K562 (cell line): ENCODE results near the gene SLPI. TPM values are rescaled to one million over a fixed set of nuclear protein-coding genes. Genes with fewer than 3 reads are reported as not detected.

Source experiments
- CBX8 ChIP-seq: fragments of 200-600 bp; sonication (generic); IDR thresholded peaks from 2 replicates; pipeline ENCODE4 v1.6.1; 2012; ENCODE audit warnings: borderline replicate concordance, mixed run types, low read depth, mild to moderate bottlenecking, moderate library complexity, mixed read lengths, low read length, control low read depth, inconsistent platforms; ENCODE audit not compliant: poor library complexity, severe bottlenecking; ENCODE audit errors: extremely low read depth
- EGR1 ChIP-seq: fragments of 450-650 bp; conservative IDR thresholded peaks from 2 replicates; pipeline ENCODE4 v1.6.1; 2017; ENCODE audit warnings: mild to moderate bottlenecking
- NCOR1 ChIP-seq: fragments of 450-650 bp; IDR thresholded peaks from 2 replicates; pipeline ENCODE4 v1.6.1; 2016; ENCODE audit warnings: mild to moderate bottlenecking, moderate library complexity
- RBM17 ChIP-seq: fragments of 200-400 bp; formaldehyde crosslinking; IDR thresholded peaks from 2 replicates; pipeline ENCODE4 v1.6.1; 2017; ENCODE audit warnings: low read depth, mild to moderate bottlenecking, low read length, borderline replicate concordance
- RBM25 ChIP-seq: fragments of 200-400 bp; formaldehyde crosslinking; IDR thresholded peaks from 2 replicates; pipeline ENCODE4 v1.6.1; 2018; ENCODE audit warnings: low read length, low read depth, moderate library complexity; ENCODE audit not compliant: severe bottlenecking
- TEAD2 ChIP-seq: fragments of 450-650 bp; IDR thresholded peaks from 2 replicates; pipeline ENCODE4 v1.6.1; 2016; ENCODE audit warnings: missing genetic modification characterization, control low read depth, missing compliant biosample characterization
- XRCC5 ChIP-seq: fragments of 200-400 bp; formaldehyde crosslinking; IDR thresholded peaks from 2 replicates; pipeline ENCODE4 v1.6.1; 2017; ENCODE audit warnings: low read depth, mild to moderate bottlenecking, low read length
- ZNF431 ChIP-seq: sonication (generic); formaldehyde crosslinking; IDR thresholded peaks from 2 replicates; pipeline ENCODE4 v1.8.0; 2022; ENCODE audit warnings: mild to moderate bottlenecking, missing genetic modification reagents
- ZNF551 ChIP-seq: fragments of 250-450 bp; sonication (Bioruptor Pico); IDR thresholded peaks from 2 replicates; pipeline ENCODE4 v1.5.0; 2021; ENCODE audit warnings: mild to moderate bottlenecking, moderate library complexity
- polyA plus RNA-seq, 8 experiments: library from polyadenylated mRNA; depleted of rRNA in 4 of 8; stranded (reverse) in 5 of 8; unstranded in 3 of 8; fragments of >200 nt; fragmentation: Nextera tagmentation in 2 of 8; fragmentation: Illumina TruSeq in 1 of 8; extraction: Ambion mirVana in 2 of 8; extraction: Trizol in 1 of 8; gene quantifications; 2 replicates each; pipeline versions ENCODE4 v1.2.1 to v1.2.3, GENCODE V29; 2011 to 2014; ENCODE audit warnings: inconsistent platforms in 1 of 8, missing spikeins in 1 of 8
- total RNA-seq, 7 experiments: library from RNA; depleted of rRNA in 6 of 7; stranded (reverse); fragments of >200 nt in 6 of 7; fragmentation: Illumina TruSeq in 2 of 7; extraction: Trizol in 2 of 7; gene quantifications; 2 replicates each; pipeline versions ENCODE4 v1.2.1 to v1.2.3, GENCODE V29; 2011 to 2021; ENCODE audit warnings: low replicate concordance in 1 of 7
- TF ChIP-seq, protein P1 (sequence below), 3 experiments: fragments of 200-800 bp in 1 of 3; fragments of 250-450 bp in 1 of 3; fragments of 450-650 bp in 1 of 3; sonication (Bioruptor Pico) in 1 of 3; sonication (Bioruptor generic) in 1 of 3; formaldehyde crosslinking in 1 of 3; IDR thresholded peaks; 2 replicates each; pipeline versions ENCODE4 v1.6.1 to v1.8.0; 2016 to 2022; ENCODE audit warnings: mild to moderate bottlenecking in 2 of 3, missing genetic modification characterization in 2 of 3, missing compliant biosample characterization in 1 of 3, moderate library complexity in 1 of 3
- TF ChIP-seq, protein P2 (sequence below): fragments of 450-650 bp; conservative IDR thresholded peaks from 2 replicates; pipeline ENCODE4 v1.6.1; 2016; ENCODE audit warnings: missing genetic modification characterization, low read depth, mild to moderate bottlenecking, missing compliant biosample characterization, moderate library complexity
- TF ChIP-seq, protein P3 (sequence below), 2 experiments: fragments of 450-650 bp in 1 of 2; sonication (generic) in 1 of 2; formaldehyde crosslinking in 1 of 2; IDR thresholded peaks; 2 replicates each; pipeline versions ENCODE4 v1.7.1 to v1.9.0; 2016 to 2022; ENCODE audit warnings: inconsistent platforms in 1 of 2, mild to moderate bottlenecking in 1 of 2, missing genetic modification reagents in 1 of 2

SLPI gene
- total and polyA plus RNA-seq, 9 of the 15 experiments (the other 6 are each of a cell fraction or from before 2014, with no cell fraction given) = 0.78 TPM; not detected in 8

DNA sequence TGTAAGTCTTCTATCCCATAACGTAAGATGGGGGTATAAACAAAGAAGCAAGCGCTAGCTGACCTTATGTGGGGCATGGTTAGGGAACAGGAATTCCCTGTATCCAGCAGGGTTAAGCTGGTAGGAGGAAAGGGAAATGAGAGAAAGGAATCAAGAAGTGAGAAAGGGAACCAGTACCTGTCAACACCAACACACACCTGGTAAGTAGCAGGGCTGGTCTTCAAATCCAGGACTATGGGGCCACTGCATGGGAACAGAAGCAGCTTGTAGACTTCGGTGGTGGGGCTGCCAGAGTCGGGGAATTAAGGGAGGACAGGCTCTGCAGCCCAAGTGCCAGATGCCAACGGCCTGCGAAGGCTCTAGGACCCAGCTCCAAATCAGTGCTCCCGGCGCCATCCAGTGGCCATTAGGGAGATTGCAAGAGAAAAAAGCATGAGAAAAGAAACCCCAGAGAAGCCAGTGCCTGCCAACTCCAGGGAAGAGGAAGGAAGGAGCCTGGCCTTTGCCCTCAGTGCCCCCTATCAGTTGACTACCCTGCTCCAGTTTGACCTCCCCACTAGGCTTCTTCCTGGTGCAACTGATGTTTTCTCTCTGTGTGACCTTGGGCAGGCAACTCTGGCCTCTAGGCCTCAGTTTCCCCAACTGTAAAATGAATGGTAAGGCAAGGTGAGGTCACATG lies 36.5 kb upstream of the SLPI start (continued):
- TF ChIP-seq, protein P1, sequence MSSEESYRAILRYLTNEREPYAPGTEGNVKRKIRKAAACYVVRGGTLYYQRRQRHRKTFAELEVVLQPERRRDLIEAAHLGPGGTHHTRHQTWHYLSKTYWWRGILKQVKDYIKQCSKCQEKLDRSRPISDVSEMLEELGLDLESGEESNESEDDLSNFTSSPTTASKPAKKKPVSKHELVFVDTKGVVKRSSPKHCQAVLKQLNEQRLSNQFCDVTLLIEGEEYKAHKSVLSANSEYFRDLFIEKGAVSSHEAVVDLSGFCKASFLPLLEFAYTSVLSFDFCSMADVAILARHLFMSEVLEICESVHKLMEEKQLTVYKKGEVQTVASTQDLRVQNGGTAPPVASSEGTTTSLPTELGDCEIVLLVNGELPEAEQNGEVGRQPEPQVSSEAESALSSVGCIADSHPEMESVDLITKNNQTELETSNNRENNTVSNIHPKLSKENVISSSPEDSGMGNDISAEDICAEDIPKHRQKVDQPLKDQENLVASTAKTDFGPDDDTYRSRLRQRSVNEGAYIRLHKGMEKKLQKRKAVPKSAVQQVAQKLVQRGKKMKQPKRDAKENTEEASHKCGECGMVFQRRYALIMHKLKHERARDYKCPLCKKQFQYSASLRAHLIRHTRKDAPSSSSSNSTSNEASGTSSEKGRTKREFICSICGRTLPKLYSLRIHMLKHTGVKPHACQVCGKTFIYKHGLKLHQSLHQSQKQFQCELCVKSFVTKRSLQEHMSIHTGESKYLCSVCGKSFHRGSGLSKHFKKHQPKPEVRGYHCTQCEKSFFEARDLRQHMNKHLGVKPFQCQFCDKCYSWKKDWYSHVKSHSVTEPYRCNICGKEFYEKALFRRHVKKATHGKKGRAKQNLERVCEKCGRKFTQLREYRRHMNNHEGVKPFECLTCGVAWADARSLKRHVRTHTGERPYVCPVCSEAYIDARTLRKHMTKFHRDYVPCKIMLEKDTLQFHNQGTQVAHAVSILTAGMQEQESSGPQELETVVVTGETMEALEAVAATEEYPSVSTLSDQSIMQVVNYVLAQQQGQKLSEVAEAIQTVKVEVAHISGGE (CRISPR knock-in tag; IDR thresholded peaks at IDR 0.05) = no peak
- TF ChIP-seq RBM25 (no peak), NCOR1 (no peak), CBX8 (no peak), RBM17 (no peak), ZNF431 (CRISPR knock-in tag) (no peak), ZNF551 (CRISPR knock-in tag) (no peak), XRCC5 (peak; percentile 53; the same call in 1 of the 2 replicates), TEAD2 (tag) (no peak), EGR1 (no peak)
- TF ChIP-seq, protein P2, sequence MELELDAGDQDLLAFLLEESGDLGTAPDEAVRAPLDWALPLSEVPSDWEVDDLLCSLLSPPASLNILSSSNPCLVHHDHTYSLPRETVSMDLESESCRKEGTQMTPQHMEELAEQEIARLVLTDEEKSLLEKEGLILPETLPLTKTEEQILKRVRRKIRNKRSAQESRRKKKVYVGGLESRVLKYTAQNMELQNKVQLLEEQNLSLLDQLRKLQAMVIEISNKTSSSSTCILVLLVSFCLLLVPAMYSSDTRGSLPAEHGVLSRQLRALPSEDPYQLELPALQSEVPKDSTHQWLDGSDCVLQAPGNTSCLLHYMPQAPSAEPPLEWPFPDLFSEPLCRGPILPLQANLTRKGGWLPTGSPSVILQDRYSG (tag) = no peak
- TF ChIP-seq, protein P3, sequence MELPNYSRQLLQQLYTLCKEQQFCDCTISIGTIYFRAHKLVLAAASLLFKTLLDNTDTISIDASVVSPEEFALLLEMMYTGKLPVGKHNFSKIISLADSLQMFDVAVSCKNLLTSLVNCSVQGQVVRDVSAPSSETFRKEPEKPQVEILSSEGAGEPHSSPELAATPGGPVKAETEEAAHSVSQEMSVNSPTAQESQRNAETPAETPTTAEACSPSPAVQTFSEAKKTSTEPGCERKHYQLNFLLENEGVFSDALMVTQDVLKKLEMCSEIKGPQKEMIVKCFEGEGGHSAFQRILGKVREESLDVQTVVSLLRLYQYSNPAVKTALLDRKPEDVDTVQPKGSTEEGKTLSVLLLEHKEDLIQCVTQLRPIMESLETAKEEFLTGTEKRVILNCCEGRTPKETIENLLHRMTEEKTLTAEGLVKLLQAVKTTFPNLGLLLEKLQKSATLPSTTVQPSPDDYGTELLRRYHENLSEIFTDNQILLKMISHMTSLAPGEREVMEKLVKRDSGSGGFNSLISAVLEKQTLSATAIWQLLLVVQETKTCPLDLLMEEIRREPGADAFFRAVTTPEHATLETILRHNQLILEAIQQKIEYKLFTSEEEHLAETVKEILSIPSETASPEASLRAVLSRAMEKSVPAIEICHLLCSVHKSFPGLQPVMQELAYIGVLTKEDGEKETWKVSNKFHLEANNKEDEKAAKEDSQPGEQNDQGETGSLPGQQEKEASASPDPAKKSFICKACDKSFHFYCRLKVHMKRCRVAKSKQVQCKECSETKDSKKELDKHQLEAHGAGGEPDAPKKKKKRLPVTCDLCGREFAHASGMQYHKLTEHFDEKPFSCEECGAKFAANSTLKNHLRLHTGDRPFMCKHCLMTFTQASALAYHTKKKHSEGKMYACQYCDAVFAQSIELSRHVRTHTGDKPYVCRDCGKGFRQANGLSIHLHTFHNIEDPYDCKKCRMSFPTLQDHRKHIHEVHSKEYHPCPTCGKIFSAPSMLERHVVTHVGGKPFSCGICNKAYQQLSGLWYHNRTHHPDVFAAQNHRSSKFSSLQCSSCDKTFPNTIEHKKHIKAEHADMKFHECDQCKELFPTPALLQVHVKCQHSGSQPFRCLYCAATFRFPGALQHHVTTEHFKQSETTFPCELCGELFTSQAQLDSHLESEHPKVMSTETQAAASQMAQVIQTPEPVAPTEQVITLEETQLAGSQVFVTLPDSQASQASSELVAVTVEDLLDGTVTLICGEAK (IDR thresholded peaks at IDR 0.05) = no peak
- TF ChIP-seq, protein P3 (CRISPR knock-in tag; IDR thresholded peaks at IDR 0.05) = no peak
